ENCODE data around the gene ASPSCR1. TPM values are rescaled to one million over a fixed set of nuclear protein-coding genes. Genes with fewer than 3 reads are reported as not detected.

ASPSCR1 gene
- total and polyA plus RNA-seq, 2 of the 8 experiments (the other 6 are each of a cell fraction or from before 2014, with no cell fraction given) = 33.3 to 43.7 TPM

GRCh38 chr17:82029391-82029790, 52.0 kb downstream of the ASPSCR1 start (continued):
- no peak for TF ChIP-seq CHD7 (IDR thresholded peaks at IDR 0.05; ENCODE audit: insufficient replicate concordance, low read length)
- TF ChIP-seq POU5F1 (IDR thresholded peaks at IDR 0.05; ENCODE audit: low read depth, low read length) = no peak
- TF ChIP-seq TBP (IDR thresholded peaks at IDR 0.05; ENCODE audit: low read depth, low read length) = no peak
- TF ChIP-seq POLR2AphosphoS5 (IDR thresholded peaks at IDR 0.05; ENCODE audit: low read depth, low read length) = no peak
